ENCODE data around the gene DIPK1A. TPM values are rescaled to one million over a fixed set of nuclear protein-coding genes. Genes with fewer than 3 reads are reported as not detected.
A peak's percentile ranks its signal among the peaks of the same experiment; 100 is the strongest.

DIPK1A gene
- total RNA-seq, 1 donor from 2014 or later = 2.8 TPM

DNA sequence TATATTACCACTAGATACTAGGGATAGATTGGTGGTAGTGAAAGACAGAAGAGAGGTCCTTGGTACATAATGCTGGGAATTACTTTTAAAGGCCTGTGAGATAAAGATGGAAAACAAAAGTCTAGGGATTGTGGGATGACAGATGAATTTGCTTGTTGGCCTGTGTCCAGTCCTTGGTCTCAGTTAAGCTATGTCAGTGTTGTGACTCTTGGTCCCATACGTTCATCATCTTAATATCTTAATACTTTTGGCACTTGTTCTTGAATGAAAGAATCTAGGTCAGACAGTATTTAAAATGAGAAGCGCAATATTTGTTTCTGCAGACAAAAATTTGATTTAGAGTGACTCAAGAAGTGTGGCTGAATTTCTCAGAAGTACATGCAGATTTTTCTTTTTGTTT, 121.8 kb downstream of the DIPK1A start:
- ATAC-seq = no peak

DNA sequence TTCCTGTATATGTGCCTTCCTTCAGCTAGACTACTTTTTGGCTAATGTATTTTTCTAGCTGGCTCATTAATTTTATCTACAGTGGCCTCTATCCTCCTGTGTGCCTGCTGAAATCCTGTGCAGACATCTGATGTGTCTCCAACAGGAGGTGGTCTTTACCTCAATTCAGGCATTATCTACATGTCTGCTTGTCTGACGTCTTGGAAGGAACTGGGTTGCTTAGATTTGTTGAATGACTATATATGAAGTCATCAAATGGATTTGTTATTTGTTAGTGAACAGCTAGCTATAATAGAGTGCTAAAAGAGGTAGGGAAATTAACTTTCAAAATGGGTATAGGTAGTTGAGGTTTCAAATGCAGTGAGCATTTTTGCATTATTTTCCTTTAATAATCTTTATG, 122.7 kb downstream of the DIPK1A start:
- no peak for ATAC-seq

DNA sequence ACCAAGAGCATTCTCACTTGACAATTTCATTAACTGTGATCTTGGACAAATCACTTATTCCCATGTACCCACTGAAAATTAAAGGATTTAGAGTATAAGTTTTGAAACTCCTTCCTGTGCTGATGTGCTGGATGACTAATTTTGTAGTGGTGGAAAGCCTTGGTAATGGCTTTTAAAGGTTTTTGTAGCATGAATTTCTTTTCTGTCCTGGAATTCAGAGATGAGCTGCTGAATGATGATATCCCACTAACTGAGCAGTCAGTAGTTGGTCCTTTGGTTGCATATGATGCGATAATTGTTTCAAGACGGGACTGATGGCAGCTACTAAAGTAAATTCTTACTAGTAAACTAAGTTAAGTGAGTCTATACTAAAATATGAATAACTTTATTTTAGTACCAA, 124.2 kb downstream of the DIPK1A start:
- ATAC-seq = no peak

DNA sequence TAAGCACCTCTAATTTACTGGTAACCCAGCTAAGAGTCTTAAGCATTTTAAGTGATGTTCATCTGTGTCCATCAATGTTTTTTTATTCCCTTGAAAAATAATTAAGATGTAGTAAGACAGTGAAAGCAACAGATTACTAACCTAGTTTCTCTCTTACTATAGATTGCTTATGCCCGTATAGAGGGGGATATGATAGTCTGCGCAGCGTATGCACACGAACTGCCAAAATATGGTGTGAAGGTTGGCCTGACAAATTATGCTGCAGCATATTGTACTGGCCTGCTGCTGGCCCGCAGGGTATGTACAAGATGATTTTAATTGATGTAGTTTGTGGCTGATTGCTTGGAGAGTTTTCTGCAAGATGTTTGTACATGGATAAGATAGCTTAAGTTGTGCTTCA, 126.6 kb downstream of the DIPK1A start:
- no peak for ATAC-seq

DNA sequence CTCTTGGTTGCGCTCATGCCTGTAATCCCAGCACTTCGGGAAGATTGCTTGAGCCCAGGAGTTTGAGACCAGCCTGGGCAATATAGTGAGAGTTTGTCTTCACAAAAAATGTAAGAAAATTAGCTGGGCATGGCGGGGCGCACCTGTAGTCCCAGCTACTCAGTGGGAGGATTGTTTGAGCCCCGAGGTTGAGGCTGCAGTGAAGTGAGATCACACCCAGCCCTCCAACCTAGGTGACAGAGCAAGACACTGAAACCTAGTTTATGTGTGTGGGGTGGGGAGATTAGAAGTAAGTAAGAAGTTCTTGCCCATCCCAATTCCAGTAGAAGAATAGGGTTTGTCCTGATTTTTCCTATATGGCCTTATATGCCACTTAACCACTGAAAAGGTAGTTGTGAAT, 127.4 kb downstream of the DIPK1A start:
- no peak for ATAC-seq

DNA sequence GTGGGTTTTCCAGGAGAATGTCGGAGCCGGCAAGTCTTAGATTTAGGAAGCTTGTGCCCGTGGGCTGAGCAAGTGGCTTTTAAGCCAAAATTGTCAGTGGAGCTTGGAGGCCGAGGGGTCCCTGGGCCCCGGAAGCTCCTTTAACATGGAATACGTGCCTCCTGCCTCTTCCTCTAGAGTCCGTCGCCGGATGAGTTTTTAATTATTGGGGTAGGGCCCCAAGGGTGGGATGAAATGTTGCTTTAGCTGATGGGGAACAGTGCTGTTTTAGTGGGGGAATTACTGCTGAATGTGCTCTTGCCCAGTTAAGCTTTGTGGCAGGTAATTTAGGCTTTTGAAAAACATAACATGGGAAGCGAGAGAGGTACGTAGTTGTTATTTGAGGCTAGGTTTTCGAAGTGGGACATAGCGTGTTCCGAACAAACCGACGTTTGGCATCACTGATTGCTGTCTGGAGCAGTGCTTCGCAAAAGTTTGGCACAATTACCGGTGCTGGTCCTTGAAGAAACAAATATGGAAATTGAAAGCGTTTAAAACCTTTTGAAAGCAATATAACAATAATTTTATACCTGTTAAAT, 128.6 kb downstream of the DIPK1A start:
- peak; percentile 2 for ATAC-seq

DNA sequence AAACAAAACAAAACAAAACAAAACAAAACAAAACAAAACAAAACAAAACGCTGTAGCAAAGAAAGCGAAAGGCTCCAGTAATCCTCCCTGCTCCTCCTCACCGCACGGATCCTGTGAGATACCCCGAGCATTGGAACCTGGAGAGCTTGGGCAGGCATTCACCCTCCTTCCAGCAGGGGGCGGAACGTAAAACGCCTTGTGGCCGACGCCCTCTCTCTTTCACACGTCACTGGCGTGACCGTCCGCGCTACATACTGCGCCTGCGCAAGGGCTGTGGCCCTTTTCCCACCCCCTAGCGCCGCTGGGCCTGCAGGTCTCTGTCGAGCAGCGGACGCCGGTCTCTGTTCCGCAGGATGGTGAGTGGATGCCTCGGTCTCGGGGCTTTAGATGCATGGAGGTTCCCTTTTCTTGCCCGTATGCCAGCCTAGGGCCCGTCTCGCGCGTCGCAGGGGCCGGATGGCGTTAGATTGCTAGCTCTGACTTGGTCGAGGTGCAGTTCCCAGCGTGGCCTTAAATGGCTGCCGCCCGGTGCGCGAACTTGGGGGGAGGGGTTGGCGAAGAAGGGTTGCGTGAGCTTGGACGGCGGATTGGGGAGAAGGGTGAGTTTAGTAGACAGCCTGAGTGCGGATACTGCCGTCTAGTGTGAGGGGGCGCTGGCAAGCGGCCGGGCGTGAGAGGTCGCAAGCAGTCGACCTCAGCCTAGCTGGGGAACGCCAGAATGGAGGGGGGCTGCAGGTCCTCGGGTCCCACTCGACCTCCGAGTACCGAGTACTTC, 129.3 kb downstream of the DIPK1A start, which contains the start of gene RPL5:
RPL5 (plus strand) TSS at position 279 of the 775 bp plus-strand sequence; CDS start at position 354, 75 bp downstream.
- ATAC-seq = peak; percentile 99

DNA sequence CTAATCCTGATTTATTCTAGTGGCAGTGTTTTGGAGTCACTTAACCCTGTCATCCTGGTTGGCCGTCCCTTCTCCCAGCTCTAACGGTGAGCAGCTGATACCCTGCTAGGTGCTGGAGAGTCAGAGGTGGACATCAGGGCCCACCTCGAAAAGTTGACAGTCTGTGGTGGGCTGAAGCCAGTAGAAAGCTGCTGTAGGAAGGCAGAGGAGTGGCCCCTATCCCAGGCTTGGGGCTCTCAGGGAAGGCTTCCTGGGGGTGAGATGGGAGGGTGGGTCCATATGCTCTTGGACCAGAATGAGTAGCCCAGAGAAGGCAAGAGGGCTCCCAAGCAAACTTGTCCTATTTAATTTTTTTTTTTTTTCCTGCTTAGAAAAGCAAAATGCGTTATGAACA, 129.9 kb downstream of the DIPK1A start:
- ATAC-seq = peak; percentile 3

DNA sequence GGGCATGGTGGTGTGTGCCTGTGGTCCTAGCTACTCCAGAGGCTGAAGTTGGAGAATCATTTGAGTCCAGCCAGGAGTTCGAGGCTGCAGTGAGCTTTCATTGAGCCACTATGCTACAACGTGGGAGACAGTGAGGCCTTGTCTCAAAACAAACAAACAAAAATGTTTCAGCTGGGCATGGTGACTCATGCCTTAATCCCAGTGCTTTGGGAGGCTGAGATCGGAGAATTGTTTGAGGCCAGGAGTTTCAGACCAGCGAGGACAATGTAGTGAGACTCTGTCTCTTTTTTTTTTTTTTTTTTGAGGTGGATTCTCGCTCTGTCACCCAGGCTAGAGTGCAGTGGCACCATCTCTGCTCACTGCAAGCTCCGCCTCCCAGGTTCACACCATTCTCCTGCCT, 134.5 kb downstream of the DIPK1A start:
- no peak for ATAC-seq

DNA sequence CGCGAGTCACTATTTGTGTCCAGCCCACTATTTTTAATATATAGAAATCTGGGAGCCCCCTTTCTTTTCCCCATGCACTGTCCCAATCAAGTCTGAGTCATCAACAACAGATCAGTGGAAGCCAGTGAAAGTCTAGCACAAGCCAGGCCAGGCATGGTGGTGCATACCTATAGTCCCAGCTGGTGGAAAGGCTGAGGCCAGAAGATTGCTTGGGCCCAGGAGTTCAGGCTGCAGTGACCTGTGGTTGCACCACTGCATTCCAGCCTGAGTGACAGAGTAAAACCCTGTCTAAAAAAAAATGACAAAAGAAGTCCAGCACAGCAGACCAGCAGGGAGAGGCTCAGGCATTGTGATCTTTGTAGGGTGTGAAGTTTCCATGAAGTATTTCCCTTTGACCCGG, 138.4 kb downstream of the DIPK1A start:
- ATAC-seq = peak; percentile 79

DNA sequence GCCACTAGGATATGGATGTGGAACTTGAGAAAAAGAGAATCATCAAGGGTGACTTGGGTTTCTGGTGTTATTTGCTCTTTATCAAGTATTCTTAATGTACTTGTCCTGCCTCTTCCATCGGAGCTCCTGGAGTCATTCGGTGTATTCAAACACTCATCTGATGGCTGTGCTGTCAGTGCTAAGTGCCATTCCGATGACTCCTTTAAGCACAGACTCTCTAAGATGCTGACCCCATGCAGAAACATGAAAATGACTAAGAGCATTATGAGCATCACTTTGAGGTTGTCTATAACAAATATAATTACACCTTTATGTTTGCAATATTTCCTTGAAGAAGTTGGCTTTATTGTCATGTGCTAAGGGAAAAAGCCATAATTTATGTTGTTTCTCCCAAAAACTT, 140.7 kb downstream of the DIPK1A start:
- no peak for ATAC-seq

DNA sequence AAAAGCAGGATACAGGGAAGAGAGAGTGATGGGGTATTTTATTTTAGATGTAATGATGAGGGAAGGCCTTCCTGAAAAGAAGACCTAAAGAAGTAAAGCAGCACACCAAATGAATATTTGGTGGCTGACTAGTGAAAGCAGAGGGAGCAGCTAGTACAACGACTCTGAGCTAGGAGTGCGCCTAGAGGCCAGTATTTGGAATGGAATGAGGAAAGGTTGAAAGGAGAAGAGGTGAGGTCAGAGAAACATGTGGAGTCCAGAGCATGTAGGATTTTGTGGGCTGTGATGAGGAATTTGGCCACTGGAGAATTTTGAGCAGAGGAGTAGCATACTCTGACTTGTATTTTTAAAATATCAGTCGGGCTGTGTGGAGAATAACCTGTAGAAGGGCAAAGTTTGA, 141.2 kb downstream of the DIPK1A start:
- peak; percentile 66 for ATAC-seq

DNA sequence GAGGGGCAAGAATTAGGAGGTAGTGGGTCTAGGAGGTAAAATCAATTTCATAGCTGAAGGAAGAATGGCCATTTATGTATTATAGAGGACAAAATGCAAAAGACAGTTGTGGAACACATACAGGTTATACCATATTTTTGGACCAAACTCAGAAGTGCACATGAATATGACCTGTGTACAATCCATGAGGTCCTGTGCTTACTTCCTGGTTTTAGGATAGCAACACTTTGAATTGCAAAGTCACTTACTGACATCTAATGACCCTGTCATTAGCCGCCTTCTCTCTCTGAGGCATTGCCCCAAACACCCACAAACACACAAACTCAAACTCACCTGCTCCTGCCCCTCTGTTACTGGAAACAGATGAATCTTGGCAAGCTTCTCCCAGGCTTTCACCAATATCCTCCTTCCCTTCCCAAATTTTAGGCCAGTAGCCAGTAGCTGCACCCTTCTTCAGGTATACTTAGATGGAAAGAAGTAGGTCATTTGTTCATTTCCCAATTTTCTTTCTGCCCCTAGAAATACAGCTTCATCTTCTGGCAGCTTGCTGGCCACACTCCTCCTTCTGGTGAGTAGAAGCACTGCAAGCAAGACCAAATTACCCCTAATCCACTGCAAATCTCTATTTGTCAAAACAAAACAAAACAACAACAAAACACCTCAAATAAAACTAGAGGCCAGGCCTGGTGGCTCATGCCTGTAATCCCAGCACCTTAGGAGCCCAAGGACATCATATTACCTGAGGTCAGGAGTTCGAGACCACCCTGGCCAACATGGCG, 143.1 kb downstream of the DIPK1A start:
- no peak for ATAC-seq

DNA sequence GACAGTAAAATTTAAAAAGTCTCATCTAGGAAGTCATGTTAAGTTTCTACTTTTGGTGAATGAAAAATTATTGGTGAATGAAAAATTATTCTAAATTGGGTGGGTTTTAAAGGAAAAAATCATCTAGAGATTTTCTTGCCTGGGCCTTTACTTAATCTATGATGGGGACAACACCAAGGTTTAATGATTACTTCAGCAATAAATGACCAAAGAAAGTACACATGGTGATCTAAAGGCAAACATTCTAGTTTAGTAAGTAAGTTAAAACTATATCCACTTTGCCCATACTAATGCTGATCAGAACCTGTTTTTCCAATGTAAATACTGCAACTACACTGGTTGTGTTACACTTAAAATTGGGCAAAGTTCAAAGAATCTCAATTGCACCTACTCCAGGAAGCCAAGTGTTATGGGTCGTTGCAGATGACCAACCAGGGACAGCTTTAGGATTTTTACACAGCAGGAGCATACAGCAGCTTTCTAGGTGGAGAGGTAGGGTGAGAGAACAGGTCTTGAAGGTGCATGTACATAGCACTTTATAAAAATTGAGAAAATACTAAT, 144.0 kb downstream of the DIPK1A start:
- no peak for ATAC-seq

DNA sequence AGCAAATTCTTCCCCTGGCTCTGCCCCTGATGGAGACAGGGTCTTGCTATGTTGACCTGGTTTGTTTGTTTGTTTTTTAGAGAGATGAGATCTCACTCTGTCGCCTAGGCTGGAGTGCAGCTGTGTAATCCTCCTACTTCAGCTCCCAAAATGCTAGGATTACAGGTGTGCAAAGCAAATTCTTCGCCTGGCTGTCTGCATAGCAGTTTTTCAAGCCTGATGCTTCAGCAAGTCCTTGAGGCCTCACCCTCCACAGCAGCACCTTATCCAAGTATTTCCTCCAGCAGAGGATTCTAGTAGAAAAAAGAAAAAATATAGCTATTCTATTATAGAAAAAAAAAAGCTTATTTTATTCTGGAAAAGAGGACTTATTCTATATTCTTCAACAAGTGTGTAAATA, 144.5 kb downstream of the DIPK1A start:
- no peak for ATAC-seq

DNA sequence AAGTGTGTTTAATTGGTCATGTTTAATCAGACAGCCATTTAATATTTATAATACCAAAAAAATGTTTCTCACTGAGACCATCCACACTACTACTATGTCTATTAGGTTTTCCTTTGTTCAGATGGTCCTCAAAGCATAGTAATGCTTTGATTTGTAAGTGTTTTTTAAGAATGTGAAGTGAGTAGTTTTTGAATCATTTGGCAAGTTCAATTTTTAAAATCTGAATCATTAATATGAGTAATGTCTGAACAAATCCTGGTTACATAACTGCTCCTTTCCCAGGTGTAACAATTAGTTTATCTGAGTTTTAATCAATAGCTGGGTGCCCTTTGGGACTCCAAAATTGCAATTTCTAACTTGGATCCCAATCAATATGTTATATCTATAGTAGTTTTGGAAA, 152.9 kb downstream of the DIPK1A start:
- ATAC-seq = no peak

DNA sequence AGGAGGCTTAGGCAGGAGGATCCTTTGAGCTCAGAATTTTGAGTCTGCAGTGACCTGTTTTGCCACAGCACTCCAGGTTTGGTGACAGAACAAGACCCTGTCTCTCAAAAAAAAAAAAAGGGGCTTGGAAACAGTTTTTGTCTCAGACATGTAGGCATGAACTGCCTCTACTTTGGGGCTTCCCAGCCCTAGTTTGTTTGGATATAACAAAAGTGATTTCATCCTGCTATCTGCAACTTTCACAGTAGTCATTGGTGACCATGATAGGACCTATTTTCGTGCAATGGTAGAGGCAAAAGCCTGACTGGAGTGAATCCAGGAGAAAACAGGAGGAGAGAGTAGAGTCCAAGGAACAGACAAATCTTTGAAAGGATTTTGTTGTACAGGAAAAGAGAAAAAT, 156.0 kb downstream of the DIPK1A start:
- ATAC-seq = no peak

DNA sequence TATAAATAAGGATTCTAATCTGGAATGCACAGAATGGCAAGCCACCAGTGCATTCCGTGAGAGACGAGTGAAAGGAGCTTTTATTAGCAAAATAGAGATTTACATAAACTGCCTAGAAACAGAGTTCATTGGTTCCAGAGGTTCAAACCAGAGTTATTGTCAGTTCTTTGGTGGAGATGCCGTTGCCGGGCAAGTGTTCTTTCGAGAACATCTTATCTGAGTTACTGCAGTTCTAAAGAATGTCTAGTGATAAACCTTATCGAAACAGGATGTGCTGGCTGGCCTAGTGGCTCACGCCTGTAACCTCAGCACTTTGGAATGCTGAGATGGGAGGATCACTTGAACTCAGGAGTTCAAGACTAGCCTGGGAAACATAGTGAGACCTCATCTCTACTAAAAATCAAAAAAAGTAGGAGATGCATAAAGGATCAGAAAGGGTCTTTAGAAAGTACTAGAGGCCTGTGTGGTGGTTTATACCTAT, 156.5 kb downstream of the DIPK1A start:
- ATAC-seq = peak; percentile 55

DNA sequence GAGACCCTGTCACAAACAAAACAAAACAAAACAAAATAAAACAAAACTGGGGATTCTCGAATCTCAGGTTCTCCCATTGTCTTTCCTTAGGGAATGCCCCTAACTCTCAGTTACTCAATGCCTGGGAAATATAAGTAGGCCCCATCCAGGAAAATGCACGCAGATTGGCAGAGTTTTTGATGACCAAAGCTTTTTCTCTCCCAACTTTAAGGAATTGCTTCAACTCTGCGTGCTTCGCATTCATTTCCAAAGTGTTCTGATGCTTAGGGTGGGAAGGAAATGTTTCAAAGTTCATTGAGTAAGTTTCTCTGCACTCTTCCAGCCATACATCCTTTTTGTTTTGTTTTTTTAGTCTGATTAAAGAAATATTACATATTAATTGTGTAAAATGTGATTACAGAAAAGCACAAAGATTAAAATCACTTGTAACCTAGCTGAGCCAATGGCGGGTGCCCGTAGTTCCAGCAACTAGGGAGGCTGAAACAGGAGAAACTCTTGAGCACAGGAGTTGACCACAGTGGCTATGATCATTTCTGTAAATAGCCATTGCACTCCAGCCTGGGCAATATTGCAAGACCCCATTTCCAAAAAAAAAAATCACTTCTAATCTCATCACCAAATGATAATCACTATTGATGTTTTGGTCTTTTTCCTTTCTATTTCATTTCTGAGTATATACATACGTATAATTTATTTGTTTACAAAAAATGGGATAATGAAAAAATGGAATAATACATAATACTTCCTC, 157.9 kb downstream of the DIPK1A start:
- no peak for ATAC-seq

DNA sequence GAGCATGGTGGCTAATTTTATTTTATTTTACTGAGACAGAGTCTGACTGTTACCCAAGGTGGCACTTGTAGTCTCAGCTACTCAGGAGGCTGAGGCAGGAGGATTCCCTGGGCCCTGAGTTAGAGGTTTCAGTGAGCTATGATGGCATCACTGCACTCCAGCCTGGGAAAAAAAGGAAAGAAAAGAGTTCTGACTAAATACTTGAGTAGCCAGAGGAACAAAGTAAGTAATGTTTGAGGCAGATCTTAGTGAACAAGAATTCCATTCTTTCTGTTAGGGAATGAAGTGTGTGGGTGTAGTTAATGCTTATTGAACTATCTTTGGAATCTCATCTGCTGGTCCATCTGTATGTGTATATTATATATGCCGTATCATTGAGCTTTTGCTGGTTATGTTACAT, 163.3 kb downstream of the DIPK1A start:
- ATAC-seq = no peak

DNA sequence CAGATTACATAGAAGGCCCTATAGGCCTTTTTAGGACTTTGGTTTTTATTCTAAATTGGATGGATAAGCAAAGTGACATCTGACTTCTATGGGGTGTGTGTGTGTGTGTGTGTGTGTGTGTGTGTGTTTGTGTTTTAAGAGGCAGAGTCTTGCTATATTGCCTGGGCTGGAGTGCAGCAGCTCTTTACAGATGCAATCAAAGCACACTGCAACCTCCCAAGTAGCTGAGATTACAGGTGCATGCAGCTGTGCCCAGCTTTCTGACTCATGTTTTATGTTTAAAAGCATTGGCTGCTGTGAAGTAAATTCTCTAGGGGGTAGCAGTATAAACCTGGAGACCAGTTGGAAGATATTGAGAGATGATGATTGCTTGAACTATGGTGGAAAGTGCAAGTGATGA, 164.0 kb downstream of the DIPK1A start:
- ATAC-seq = no peak

DNA sequence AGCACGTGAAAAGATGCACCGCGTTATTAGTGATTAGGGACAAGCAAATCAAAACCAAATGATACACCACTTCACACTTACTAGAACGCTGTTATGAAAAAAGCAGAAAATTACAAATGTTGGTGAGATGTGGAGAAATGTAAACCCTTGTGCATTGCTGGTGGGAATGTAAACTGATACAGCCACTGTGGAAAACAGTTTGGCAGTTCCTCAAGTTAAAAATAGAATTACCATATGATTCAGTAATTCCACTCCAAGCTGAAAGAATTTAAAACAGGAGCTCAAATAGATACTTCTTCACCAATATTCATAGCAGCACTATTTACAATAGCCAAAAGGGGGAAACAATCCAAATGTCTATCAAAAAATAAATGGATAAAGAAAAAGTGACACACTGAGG, 166.1 kb downstream of the DIPK1A start:
- no peak for ATAC-seq
